HEK293 (cell line): ENCODE measurements around the gene PDE4B.

Source experiments
- CTCF ChIP-seq: fragments of 450-650 bp; formaldehyde crosslinking; IDR thresholded peaks from 2 replicates; pipeline ENCODE4 v1.5.1; 2016; ENCODE audit warnings: missing biosample characterization, missing genetic modification characterization
- REST ChIP-seq: fragments of 450-650 bp; formaldehyde crosslinking; IDR thresholded peaks from 2 replicates; pipeline ENCODE4 v1.5.1; 2016; ENCODE audit warnings: missing biosample characterization, missing genetic modification characterization
- ZNF174 ChIP-seq: fragments of 450-650 bp; formaldehyde crosslinking; IDR thresholded peaks from 2 replicates; pipeline ENCODE4 v1.5.0; 2017; ENCODE audit warnings: missing biosample characterization, mild to moderate bottlenecking, missing genetic modification characterization
- ZNF184 ChIP-seq: fragments of 450-650 bp; IDR thresholded peaks from 2 replicates; pipeline ENCODE4 v1.5.1; 2018; ENCODE audit warnings: missing biosample characterization, mild to moderate bottlenecking, missing genetic modification characterization
- ZNF571 ChIP-seq: fragments of 450-650 bp; formaldehyde crosslinking; IDR thresholded peaks from 2 replicates; pipeline ENCODE4 v1.5.0; 2017; ENCODE audit warnings: missing biosample characterization, missing genetic modification characterization
- ZXDB ChIP-seq: fragments of 450-650 bp; formaldehyde crosslinking; IDR thresholded peaks from 2 replicates; pipeline ENCODE4 v1.5.1; 2016; ENCODE audit warnings: missing biosample characterization, missing genetic modification characterization

GRCh38 chr1:66055092-66055491 is 262.4 kb downstream of the PDE4B start:
- TF ChIP-seq CTCF (tag by site-specific recombination) (no peak), ZXDB (tag by site-specific recombination) (no peak), ZNF184 (no peak), ZNF174 (tag by site-specific recombination) (no peak), REST (tag by site-specific recombination) (no peak), ZNF571 (tag by site-specific recombination) (no peak)
